K562 (cell line): ENCODE results near the gene DEDD. TPM values are rescaled to one million over a fixed set of nuclear protein-coding genes. Genes with fewer than 3 reads are reported as not detected.

Source experiments
- HDAC8 ChIP-seq: fragments of 450-650 bp; IDR thresholded peaks from 2 replicates; pipeline ENCODE4 v1.6.1; 2016; ENCODE audit warnings: mild to moderate bottlenecking, missing genetic modification characterization, moderate library complexity, missing compliant biosample characterization
- KAT7 ChIP-seq: sonication (generic); formaldehyde crosslinking; IDR thresholded peaks from 2 replicates; pipeline ENCODE4 v1.8.0; 2022; ENCODE audit warnings: missing genetic modification reagents, mild to moderate bottlenecking, borderline replicate concordance
- RB1 ChIP-seq: fragments of 450-650 bp; IDR thresholded peaks from 2 replicates; pipeline ENCODE4 v1.6.1; 2017; ENCODE audit warnings: low read depth, mild to moderate bottlenecking
- TEAD1 ChIP-seq, 2 experiments: fragments of 450-650 bp in 1 of 2; sonication (generic) in 1 of 2; formaldehyde crosslinking; IDR thresholded peaks; 2 replicates each; pipeline versions ENCODE4 v1.4.0 to v1.8.0; 2020 to 2022; ENCODE audit warnings: mild to moderate bottlenecking in 2 of 2, missing genetic modification reagents in 1 of 2
- ZC3H4 ChIP-seq: sonication (generic); formaldehyde crosslinking; IDR thresholded peaks from 2 replicates; pipeline ENCODE4 v1.9.0; 2021; ENCODE audit warnings: missing genetic modification reagents, borderline replicate concordance
- ZKSCAN1 ChIP-seq: fragments of 150-350 bp; IDR thresholded peaks from 2 replicates; pipeline ENCODE4 v1.6.1; 2016; ENCODE audit warnings: low read depth, low read length
- ZNF282 ChIP-seq: sonication (generic); formaldehyde crosslinking; IDR thresholded peaks from 2 replicates; pipeline ENCODE4 v1.8.1; 2023; ENCODE audit warnings: missing genetic modification reagents
- ZNF780A ChIP-seq: fragments of 250-450 bp; sonication (Bioruptor Pico); IDR thresholded peaks from 2 replicates; pipeline ENCODE4 v1.5.0; 2021; ENCODE audit warnings: mild to moderate bottlenecking
- ZNF79 ChIP-seq: fragments of 250-450 bp; sonication (Bioruptor Pico); IDR thresholded peaks from 2 replicates; pipeline ENCODE4 v1.4.0; 2020; ENCODE audit warnings: low read depth, mild to moderate bottlenecking, moderate library complexity
- ZSCAN29 ChIP-seq: fragments of 450-650 bp; IDR thresholded peaks from 2 replicates; pipeline ENCODE4 v1.6.1; 2017
- polyA plus RNA-seq, 8 experiments: library from polyadenylated mRNA; depleted of rRNA in 4 of 8; stranded (reverse) in 5 of 8; unstranded in 3 of 8; fragments of >200 nt; fragmentation: Nextera tagmentation in 2 of 8; fragmentation: Illumina TruSeq in 1 of 8; extraction: Ambion mirVana in 2 of 8; extraction: Trizol in 1 of 8; gene quantifications; 2 replicates each; pipeline versions ENCODE4 v1.2.1 to v1.2.3, GENCODE V29; 2011 to 2014; ENCODE audit warnings: inconsistent platforms in 1 of 8, missing spikeins in 1 of 8
- total RNA-seq, 7 experiments: library from RNA; depleted of rRNA in 6 of 7; stranded (reverse); fragments of >200 nt in 6 of 7; fragmentation: Illumina TruSeq in 2 of 7; extraction: Trizol in 2 of 7; gene quantifications; 2 replicates each; pipeline versions ENCODE4 v1.2.1 to v1.2.3, GENCODE V29; 2011 to 2021; ENCODE audit warnings: low replicate concordance in 1 of 7
- TF ChIP-seq, protein P1 (sequence below): fragments of 200-800 bp; sonication (Bioruptor generic); IDR thresholded peaks from 2 replicates; pipeline ENCODE4 v1.6.1; 2017; ENCODE audit warnings: missing genetic modification characterization, missing compliant biosample characterization
- TF ChIP-seq, protein P2 (sequence below): fragments of 450-650 bp; IDR thresholded peaks from 2 replicates; pipeline ENCODE4 v1.6.1; 2016; ENCODE audit warnings: low read depth, mild to moderate bottlenecking, moderate library complexity
- TF ChIP-seq, protein P3 (sequence below): IDR thresholded peaks from 2 replicates; pipeline ENCODE4 v1.6.1; 2016; ENCODE audit warnings: missing genetic modification characterization, missing compliant biosample characterization
- TF ChIP-seq, protein P4 (sequence below): fragments of 450-650 bp; IDR thresholded peaks from 2 replicates; pipeline ENCODE4 v1.6.1; 2016; ENCODE audit warnings: antibody characterized with exemption

DEDD gene
- total and polyA plus RNA-seq, 9 of the 15 experiments (the other 6 are each of a cell fraction or from before 2014, with no cell fraction given), result 11.6 to 41.0 (median 16.8) TPM

DNA sequence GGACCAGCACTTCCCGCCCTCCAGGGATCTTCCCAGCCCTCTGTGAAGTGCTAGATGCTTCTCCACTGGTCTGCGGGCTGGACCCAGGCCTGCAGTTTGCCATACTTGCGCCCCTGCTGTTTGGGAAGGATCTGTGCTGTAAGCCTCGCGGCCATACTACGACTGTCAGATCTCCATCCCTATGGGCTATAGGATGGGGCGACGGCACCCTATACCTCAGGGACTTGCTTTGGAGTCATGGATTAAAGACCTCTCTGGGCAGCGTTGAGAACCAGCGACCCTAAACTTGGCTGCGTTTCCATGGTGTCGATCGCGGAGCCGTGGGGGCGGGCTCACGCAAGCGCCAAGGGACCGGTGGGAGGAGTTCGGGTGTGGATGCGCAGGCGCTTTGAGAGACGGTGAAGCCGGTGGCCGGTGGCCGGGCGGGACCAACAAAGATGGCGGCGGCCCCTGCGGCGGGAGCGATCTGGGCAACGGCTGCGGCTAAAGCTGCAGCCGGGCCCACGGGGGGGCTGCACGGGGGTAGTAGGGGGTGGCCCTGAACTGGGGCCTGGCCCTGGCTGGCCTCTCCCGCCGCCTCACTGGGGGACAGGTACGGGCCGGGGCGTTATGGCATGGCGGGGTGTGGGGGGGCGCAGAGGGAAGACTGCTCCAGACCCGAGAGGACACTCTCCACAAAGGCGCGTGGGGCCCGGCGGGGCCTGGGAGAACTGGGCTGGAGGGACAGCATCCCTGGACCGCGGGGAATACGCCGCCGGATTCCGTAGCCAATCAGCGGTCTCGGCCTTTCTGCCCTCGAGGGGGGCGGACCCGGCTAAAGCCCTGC lies 26.8 kb upstream of the DEDD start, which contains the start of gene USP21 (continued):
- TF ChIP-seq TEAD1 (CRISPR knock-in tag; IDR thresholded peaks at IDR 0.05) (no peak), ZNF79 (CRISPR knock-in tag) (no peak), RB1 (peak; percentile 75; the same call in 1 of the 2 replicates), ZKSCAN1 (no peak), ZC3H4 (no peak), ZSCAN29 (no peak), HDAC8 (tag) (no peak), ZNF282 (no peak), ZNF780A (CRISPR knock-in tag) (no peak), KAT7 (peak; percentile 85)
- TF ChIP-seq, protein P1, sequence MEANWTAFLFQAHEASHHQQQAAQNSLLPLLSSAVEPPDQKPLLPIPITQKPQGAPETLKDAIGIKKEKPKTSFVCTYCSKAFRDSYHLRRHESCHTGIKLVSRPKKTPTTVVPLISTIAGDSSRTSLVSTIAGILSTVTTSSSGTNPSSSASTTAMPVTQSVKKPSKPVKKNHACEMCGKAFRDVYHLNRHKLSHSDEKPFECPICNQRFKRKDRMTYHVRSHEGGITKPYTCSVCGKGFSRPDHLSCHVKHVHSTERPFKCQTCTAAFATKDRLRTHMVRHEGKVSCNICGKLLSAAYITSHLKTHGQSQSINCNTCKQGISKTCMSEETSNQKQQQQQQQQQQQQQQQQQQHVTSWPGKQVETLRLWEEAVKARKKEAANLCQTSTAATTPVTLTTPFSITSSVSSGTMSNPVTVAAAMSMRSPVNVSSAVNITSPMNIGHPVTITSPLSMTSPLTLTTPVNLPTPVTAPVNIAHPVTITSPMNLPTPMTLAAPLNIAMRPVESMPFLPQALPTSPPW (CRISPR knock-in tag), result peak; percentile 92
- TF ChIP-seq, protein P2, sequence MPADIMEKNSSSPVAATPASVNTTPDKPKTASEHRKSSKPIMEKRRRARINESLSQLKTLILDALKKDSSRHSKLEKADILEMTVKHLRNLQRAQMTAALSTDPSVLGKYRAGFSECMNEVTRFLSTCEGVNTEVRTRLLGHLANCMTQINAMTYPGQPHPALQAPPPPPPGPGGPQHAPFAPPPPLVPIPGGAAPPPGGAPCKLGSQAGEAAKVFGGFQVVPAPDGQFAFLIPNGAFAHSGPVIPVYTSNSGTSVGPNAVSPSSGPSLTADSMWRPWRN, result no peak
- TF ChIP-seq, protein P3, sequence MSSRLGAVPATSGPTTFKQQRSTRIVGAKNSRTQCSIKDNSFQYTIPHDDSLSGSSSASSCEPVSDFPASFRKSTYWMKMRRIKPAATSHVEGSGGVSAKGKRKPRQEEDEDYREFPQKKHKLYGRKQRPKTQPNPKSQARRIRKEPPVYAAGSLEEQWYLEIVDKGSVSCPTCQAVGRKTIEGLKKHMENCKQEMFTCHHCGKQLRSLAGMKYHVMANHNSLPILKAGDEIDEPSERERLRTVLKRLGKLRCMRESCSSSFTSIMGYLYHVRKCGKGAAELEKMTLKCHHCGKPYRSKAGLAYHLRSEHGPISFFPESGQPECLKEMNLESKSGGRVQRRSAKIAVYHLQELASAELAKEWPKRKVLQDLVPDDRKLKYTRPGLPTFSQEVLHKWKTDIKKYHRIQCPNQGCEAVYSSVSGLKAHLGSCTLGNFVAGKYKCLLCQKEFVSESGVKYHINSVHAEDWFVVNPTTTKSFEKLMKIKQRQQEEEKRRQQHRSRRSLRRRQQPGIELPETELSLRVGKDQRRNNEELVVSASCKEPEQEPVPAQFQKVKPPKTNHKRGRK (tag), result no peak
- TF ChIP-seq, protein P4, sequence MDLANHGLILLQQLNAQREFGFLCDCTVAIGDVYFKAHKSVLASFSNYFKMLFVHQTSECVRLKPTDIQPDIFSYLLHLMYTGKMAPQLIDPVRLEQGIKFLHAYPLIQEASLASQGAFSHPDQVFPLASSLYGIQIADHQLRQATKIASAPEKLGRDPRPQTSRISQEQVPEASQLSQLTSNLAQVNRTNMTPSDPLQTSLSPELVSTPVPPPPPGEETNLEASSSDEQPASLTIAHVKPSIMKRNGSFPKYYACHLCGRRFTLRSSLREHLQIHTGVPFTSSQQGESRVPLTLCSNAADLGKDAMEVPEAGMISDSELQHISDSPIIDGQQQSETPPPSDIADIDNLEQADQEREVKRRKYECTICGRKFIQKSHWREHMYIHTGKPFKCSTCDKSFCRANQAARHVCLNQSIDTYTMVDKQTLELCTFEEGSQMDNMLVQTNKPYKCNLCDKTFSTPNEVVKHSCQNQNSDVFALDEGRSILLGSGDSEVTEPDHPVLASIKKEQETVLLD, result peak; percentile 97
